IMR-90 (cell line): ENCODE measurements around the gene EFHB. TPM values are rescaled to one million over a fixed set of nuclear protein-coding genes. Genes with fewer than 3 reads are reported as not detected.

Source experiments
- ATAC-seq: fragments of 200-7000 bp; cut with Tn5 transposase; 2 replicates; pipeline ENCODE4 v1.9.1; 2020; ENCODE audit warnings: low read depth, mild to moderate bottlenecking, moderate library complexity
- BruUV-seq: library from RNA; stranded (reverse); fragments of 400-500 nt; replicated peaks from 2 replicates; lab custom pipeline; 2021; lab: Mats Ljungman, UMichigan
- CTCF ChIA-PET: fragments of 300-600 bp; formaldehyde crosslinking; extraction: SDS; loops from one replicate; lab custom pipeline; 2021; ENCODE audit warnings: antibody characterized with exemption; lab: Yijun Ruan, JAX
- POLR2A ChIA-PET: fragments of 300-600 bp; sonication (Branson Sonifier 250); formaldehyde crosslinking; loops from one replicate; lab custom pipeline; 2022; ENCODE audit warnings: antibody characterized with exemption; ENCODE audit not compliant: unreplicated experiment; lab: Charles Lee
- DNase-seq: peaks from one replicate; pipeline ENCODE4 v3.0.0; 2013
- H2AFZ ChIP-seq: replicated peaks from 2 replicates; pipeline ENCODE3; 2013; ENCODE audit warnings: low read length, mild to moderate bottlenecking; ENCODE audit not compliant: poor library complexity
- H2AK5ac ChIP-seq: 2 replicates; pipeline ENCODE4 v1.6.1; 2013; ENCODE audit warnings: low read depth, low read length, inconsistent platforms
- H2AK9ac ChIP-seq: replicated peaks from 2 replicates; pipeline ENCODE3; 2013; ENCODE audit warnings: mild to moderate bottlenecking, low read depth, low read length, moderate library complexity; ENCODE audit not compliant: poor library complexity
- H2BK120ac ChIP-seq: 2 replicates; pipeline ENCODE4 v1.6.1; 2013; ENCODE audit warnings: low read depth, low read length, inconsistent platforms
- H2BK15ac ChIP-seq: 3 replicates; pipeline ENCODE4 v1.6.1; 2013; ENCODE audit warnings: low read depth, low read length, inconsistent platforms
- H2BK20ac ChIP-seq: 2 replicates; pipeline ENCODE4 v1.6.1; 2013; ENCODE audit warnings: low read depth, mild to moderate bottlenecking, inconsistent platforms, low read length, moderate library complexity
- H2BK5ac ChIP-seq: 2 replicates; pipeline ENCODE4 v1.6.1; 2013; ENCODE audit warnings: mild to moderate bottlenecking, low read depth, low read length, inconsistent platforms; ENCODE audit not compliant: poor library complexity, severe bottlenecking
- H3K14ac ChIP-seq: replicated peaks from 2 replicates; pipeline ENCODE4 v1.6.1; 2013; ENCODE audit warnings: low read depth, low read length, inconsistent platforms
- H3K18ac ChIP-seq: 2 replicates; pipeline ENCODE4 v1.6.1; 2013; ENCODE audit warnings: low read depth, low read length, control low read depth
- H3K23ac ChIP-seq: 2 replicates; pipeline ENCODE4 v1.6.1; 2013; ENCODE audit warnings: low read depth, low read length, inconsistent platforms
- H3K27ac ChIP-seq: 2 replicates; pipeline ENCODE4 v1.5.1; 2013; ENCODE audit warnings: mild to moderate bottlenecking, control low read depth, low read length; ENCODE audit not compliant: insufficient read depth
- H3K27me3 ChIP-seq: 2 replicates; pipeline ENCODE4 v1.6.1; 2013; ENCODE audit warnings: low read length; ENCODE audit not compliant: control insufficient read depth, insufficient read depth
- H3K36me3 ChIP-seq: 2 replicates; pipeline ENCODE4 v1.6.1; 2013; ENCODE audit warnings: low read length, mixed read lengths; ENCODE audit not compliant: control insufficient read depth, insufficient read depth
- H3K4ac ChIP-seq: 2 replicates; pipeline ENCODE4 v1.6.1; 2013; ENCODE audit warnings: low read depth, low read length, inconsistent platforms
- H3K4me1 ChIP-seq: 2 replicates; pipeline ENCODE4 v1.6.1; 2013; ENCODE audit warnings: low read length, mixed read lengths; ENCODE audit not compliant: control insufficient read depth, insufficient read depth
- H3K4me2 ChIP-seq: 2 replicates; pipeline ENCODE4 v1.6.1; 2013; ENCODE audit warnings: low read depth, mild to moderate bottlenecking, control low read depth, low read length, moderate library complexity
- H3K4me3 ChIP-seq: 2 replicates; pipeline ENCODE4 v1.5.1; 2013; ENCODE audit warnings: low read depth, mild to moderate bottlenecking, control low read depth, low read length, moderate library complexity; ENCODE audit not compliant: insufficient read depth
- H3K56ac ChIP-seq: 2 replicates; pipeline ENCODE4 v1.6.1; 2013; ENCODE audit warnings: low read length, inconsistent platforms; ENCODE audit not compliant: insufficient read depth; ENCODE audit errors: extremely low read depth
- H3K79me1 ChIP-seq, 2 experiments: 2 replicates each; pipeline ENCODE4 v1.6.1; 2013; ENCODE audit warnings: low read length in 2 of 2, inconsistent platforms in 1 of 2, low read depth in 1 of 2
- H3K9ac ChIP-seq: 2 replicates; pipeline ENCODE4 v1.6.1; 2013; ENCODE audit warnings: low read depth, low read length, control low read depth
- H3K9me1 ChIP-seq: 2 replicates; pipeline ENCODE4 v1.6.1; 2013; ENCODE audit warnings: low read length, inconsistent platforms; ENCODE audit not compliant: insufficient read depth
- H3K9me3 ChIP-seq: 2 replicates; pipeline ENCODE4 v1.6.1; 2013; ENCODE audit warnings: low read length; ENCODE audit not compliant: control insufficient read depth, insufficient read depth
- H4K20me1 ChIP-seq: 2 replicates; pipeline ENCODE4 v1.6.1; 2013; ENCODE audit warnings: low read length, inconsistent platforms; ENCODE audit not compliant: insufficient read depth
- H4K5ac ChIP-seq: 2 replicates; pipeline ENCODE4 v1.6.1; 2013; ENCODE audit warnings: mild to moderate bottlenecking, low read depth, low read length, control low read depth
- H4K8ac ChIP-seq, 2 experiments: 2 replicates each; pipeline ENCODE4 v1.6.1; 2013; ENCODE audit warnings: low read depth in 2 of 2, low read length in 2 of 2, control low read depth in 1 of 2, inconsistent platforms in 1 of 2
- H4K91ac ChIP-seq: 2 replicates; pipeline ENCODE4 v1.6.1; 2013; ENCODE audit warnings: low read depth, low read length, inconsistent platforms; ENCODE audit not compliant: insufficient read depth
- CEBPB ChIP-seq: IDR thresholded peaks from 2 replicates; pipeline ENCODE4 v1.6.1; 2012; ENCODE audit warnings: low read depth, low read length, improper control_type of control experiment
- CHD1 ChIP-seq: IDR thresholded peaks from 2 replicates; pipeline ENCODE4 v1.6.1; 2012; ENCODE audit warnings: low read depth, low read length, improper control_type of control experiment
- MAFK ChIP-seq: IDR thresholded peaks from 2 replicates; pipeline ENCODE4 v1.6.1; 2012; ENCODE audit warnings: low read depth, low read length, improper control_type of control experiment
- MAZ ChIP-seq: IDR thresholded peaks from 2 replicates; pipeline ENCODE4 v1.6.1; 2012; ENCODE audit warnings: low read depth, mild to moderate bottlenecking, low read length, improper control_type of control experiment, moderate library complexity, borderline replicate concordance
- NFE2L2 ChIP-seq: fragments of 150-350 bp; IDR thresholded peaks from 2 replicates; pipeline ENCODE4 v1.6.1; 2016; ENCODE audit warnings: low read depth, mild to moderate bottlenecking, low read length
- POLR2A ChIP-seq: IDR thresholded peaks from 2 replicates; pipeline ENCODE4 v1.6.1; 2012; ENCODE audit warnings: mild to moderate bottlenecking, low read depth, low read length
- RAD21 ChIP-seq: IDR thresholded peaks from 2 replicates; pipeline ENCODE4 v1.6.1; 2012; ENCODE audit warnings: low read length, improper control_type of control experiment
- RCOR1 ChIP-seq: IDR thresholded peaks from 2 replicates; pipeline ENCODE4 v1.6.1; 2012; ENCODE audit warnings: mild to moderate bottlenecking, low read length, improper control_type of control experiment; ENCODE audit not compliant: insufficient replicate concordance
- SMC3 ChIP-seq: fragments of 150-350 bp; IDR thresholded peaks from 2 replicates; pipeline ENCODE4 v1.6.1; 2016; ENCODE audit warnings: low read depth, mild to moderate bottlenecking, antibody characterized with exemption, low read length, moderate library complexity
- WGBS, 2 experiments: methylation state at CpG; one replicate each; pipeline versions ENCODE4 v1.1.5 to v1.1.7; 2013; ENCODE audit warnings: missing lambda C conversion rate in 2 of 2; ENCODE audit not compliant: insufficient read length in 1 of 2; ENCODE audit errors: extremely low coverage in 2 of 2; 5-methylcytosine and 5-hydroxymethylcytosine counted together
- dilution Hi-C: fragments of 300-500 bp; cut with HindIII; formaldehyde crosslinking; loops from one replicate; pipeline ENCODE4 v1.14.3; 2018; ENCODE audit warnings: low sequenced_read_pairs; ENCODE audit not compliant: unreplicated experiment
- in situ Hi-C: fragments of 300-500 bp; cut with MboI; formaldehyde crosslinking; loops from 3 replicates; pipeline ENCODE4 v1.14.3; 2019; ENCODE audit warnings: low sequenced_read_pairs, inconsistent platforms, mixed read lengths
- intact Hi-C: fragments of 100-400 bp; cut with micrococcal nuclease; formaldehyde crosslinking; loops from 2 replicates; pipeline ENCODE4 v1.10.0; 2022
- polyA plus RNA-seq, 3 experiments: library from polyadenylated mRNA; depleted of rRNA; stranded (reverse); fragments of >200 nt; gene quantifications; 2 replicates each; pipeline ENCODE4 v1.2.3, GENCODE V29; 2012; ENCODE audit warnings: low replicate concordance in 1 of 3
- total RNA-seq: library from RNA; depleted of rRNA; stranded (reverse); fragments of >200 nt; gene quantifications from 2 replicates; pipeline ENCODE4 v1.2.3, GENCODE V29; 2012
- TF ChIP-seq, protein P1 (sequence below): conservative IDR thresholded peaks from 2 replicates; pipeline ENCODE4 v1.5.1; 2012; ENCODE audit warnings: mild to moderate bottlenecking, low read depth, low read length, improper control_type of control experiment
- TF ChIP-seq, protein P2 (sequence below): fragments of 150-350 bp; IDR thresholded peaks from 2 replicates; pipeline ENCODE4 v1.6.1; 2017; ENCODE audit warnings: mild to moderate bottlenecking, antibody characterized with exemption, low read length, low read depth
- TF ChIP-seq, protein P3 (sequence below): fragments of 150-350 bp; IDR thresholded peaks from 2 replicates; pipeline ENCODE4 v1.6.1; 2016; ENCODE audit warnings: low read depth, mild to moderate bottlenecking, low read length, moderate library complexity, borderline replicate concordance

Gene EFHB
- total and polyA plus RNA-seq, 2 of the 4 experiments (the other 2 are of a cell fraction) = under 0.01 to 1.0 TPM

DNA sequence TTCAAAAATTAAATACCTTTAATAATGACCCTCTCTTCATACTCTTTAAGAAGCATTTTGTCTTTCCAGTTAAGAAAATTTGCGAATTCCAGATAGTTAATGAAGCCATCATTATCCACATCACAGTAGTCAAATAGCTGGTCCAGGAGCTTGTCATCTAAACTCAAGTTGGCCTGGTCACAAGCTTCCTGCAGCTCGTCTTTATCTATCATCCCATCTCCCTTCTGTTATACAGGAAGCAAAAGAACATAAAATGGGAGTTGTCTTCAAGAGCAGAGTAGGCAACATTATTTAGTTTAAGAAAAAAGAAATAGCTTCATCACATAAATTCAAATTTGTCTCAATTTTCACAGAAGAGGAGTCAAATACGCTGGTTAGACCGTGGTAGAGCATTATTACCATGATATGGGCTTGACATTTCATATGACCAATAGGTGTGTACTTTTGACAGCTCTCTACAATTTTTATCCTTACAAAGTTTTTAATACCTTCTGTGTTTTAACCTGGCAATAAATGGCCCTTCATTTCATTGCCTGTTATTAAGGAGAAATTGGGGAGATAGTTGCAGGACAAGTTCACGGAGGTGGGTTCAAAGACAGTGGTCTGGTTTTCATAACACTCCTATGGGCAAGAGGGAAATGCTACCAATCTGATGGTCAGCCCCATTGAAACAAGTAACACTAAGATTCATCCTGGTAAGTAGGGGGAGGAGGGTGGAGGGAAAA is 45.4 kb downstream of the EFHB start:
- peak overlapping the region; percentile 99 for H2BK20ac ChIP-seq
- H3K14ac ChIP-seq = peak overlapping the region; percentile 96
- ChIA-PET CTCF (no interaction called here), POLR2A (no interaction called here)
- peak overlapping the region; percentile 31 to 92 for H4K8ac ChIP-seq
- peak overlapping the region; percentile 99 for H2BK120ac ChIP-seq
- H3K4me1 ChIP-seq = peaks cover 12% of the 10 kb centered on the region
- DNase-seq (no peak), ATAC-seq (no peak)
- peak overlapping the region; percentile 97 for H2BK5ac ChIP-seq
- peak overlapping the region; percentile 77 for H2AK5ac ChIP-seq
- H2AK9ac ChIP-seq = peak overlapping the region; percentile 13
- H3K4me3 ChIP-seq = no peak overlapping the region; the same call in 1 of the 2 replicates
- H3K4ac ChIP-seq = peak overlapping the region; percentile 95
- in situ Hi-C loops (no loop called here), intact Hi-C loops (loop anchor here (1.0 to 5.0 kb wide), 3 partner anchors 59 to 298 kb away; partner anchors contain the start of genes RAB5A and SGO1), dilution Hi-C loops (no loop called here)
- no CpG with 5 or more reads among the region's 5 CpGs for WGBS, 2 experiments
- peak overlapping the region; percentile 82 for H3K4me2 ChIP-seq
- no peaks in the 10 kb centered on the region for H3K9me3 ChIP-seq
- H3K23ac ChIP-seq = peak overlapping the region; percentile 97
- peaks cover 9% of the 10 kb centered on the region; the same call in 1 of the 2 replicates for H3K9me1 ChIP-seq
- peak overlapping the region; percentile 85; the same call in 1 of the 2 replicates for H3K27ac ChIP-seq
- no TSS peak for BruUV-seq
- H4K91ac ChIP-seq = peak overlapping the region; percentile 84
- H4K20me1 ChIP-seq = no peaks in the 10 kb centered on the region
- peak overlapping the region; percentile 95 for H2BK15ac ChIP-seq
- TF ChIP-seq CHD1 = no peak
- TF ChIP-seq, protein P1, sequence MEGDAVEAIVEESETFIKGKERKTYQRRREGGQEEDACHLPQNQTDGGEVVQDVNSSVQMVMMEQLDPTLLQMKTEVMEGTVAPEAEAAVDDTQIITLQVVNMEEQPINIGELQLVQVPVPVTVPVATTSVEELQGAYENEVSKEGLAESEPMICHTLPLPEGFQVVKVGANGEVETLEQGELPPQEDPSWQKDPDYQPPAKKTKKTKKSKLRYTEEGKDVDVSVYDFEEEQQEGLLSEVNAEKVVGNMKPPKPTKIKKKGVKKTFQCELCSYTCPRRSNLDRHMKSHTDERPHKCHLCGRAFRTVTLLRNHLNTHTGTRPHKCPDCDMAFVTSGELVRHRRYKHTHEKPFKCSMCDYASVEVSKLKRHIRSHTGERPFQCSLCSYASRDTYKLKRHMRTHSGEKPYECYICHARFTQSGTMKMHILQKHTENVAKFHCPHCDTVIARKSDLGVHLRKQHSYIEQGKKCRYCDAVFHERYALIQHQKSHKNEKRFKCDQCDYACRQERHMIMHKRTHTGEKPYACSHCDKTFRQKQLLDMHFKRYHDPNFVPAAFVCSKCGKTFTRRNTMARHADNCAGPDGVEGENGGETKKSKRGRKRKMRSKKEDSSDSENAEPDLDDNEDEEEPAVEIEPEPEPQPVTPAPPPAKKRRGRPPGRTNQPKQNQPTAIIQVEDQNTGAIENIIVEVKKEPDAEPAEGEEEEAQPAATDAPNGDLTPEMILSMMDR = no peak
- TF ChIP-seq, protein P2, sequence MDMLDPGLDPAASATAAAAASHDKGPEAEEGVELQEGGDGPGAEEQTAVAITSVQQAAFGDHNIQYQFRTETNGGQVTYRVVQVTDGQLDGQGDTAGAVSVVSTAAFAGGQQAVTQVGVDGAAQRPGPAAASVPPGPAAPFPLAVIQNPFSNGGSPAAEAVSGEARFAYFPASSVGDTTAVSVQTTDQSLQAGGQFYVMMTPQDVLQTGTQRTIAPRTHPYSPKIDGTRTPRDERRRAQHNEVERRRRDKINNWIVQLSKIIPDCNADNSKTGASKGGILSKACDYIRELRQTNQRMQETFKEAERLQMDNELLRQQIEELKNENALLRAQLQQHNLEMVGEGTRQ = no peak
- TF ChIP-seq, protein P3, sequence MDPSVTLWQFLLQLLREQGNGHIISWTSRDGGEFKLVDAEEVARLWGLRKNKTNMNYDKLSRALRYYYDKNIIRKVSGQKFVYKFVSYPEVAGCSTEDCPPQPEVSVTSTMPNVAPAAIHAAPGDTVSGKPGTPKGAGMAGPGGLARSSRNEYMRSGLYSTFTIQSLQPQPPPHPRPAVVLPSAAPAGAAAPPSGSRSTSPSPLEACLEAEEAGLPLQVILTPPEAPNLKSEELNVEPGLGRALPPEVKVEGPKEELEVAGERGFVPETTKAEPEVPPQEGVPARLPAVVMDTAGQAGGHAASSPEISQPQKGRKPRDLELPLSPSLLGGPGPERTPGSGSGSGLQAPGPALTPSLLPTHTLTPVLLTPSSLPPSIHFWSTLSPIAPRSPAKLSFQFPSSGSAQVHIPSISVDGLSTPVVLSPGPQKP = no peak
- no peak for TF ChIP-seq MAFK
- TF ChIP-seq RAD21 = no peak
- TF ChIP-seq RCOR1 = no peak
- no peak for TF ChIP-seq NFE2L2
- no peak for TF ChIP-seq SMC3
- no peak for TF ChIP-seq CEBPB
- TF ChIP-seq MAZ = no peak
- no peak for TF ChIP-seq POLR2A
- H3K79me1 ChIP-seq = no peaks in the 10 kb centered on the region
- H3K27me3 ChIP-seq = no peaks in the 10 kb centered on the region
- H2AFZ ChIP-seq = peak overlapping the region; percentile 71
- H3K18ac ChIP-seq = peak overlapping the region; percentile 90
- peak overlapping the region; percentile 82 for H3K56ac ChIP-seq
- H3K36me3 ChIP-seq = no peaks in the 10 kb centered on the region
- H4K5ac ChIP-seq = peak overlapping the region; percentile 71
- peak overlapping the region; percentile 48 for H3K9ac ChIP-seq
